Fibroblast of lung (primary cell): Measurements from ENCODE around the gene MYO1E. TPM values are rescaled to one million over a fixed set of nuclear protein-coding genes. Genes with fewer than 3 reads are reported as not detected.

Experiments used
- DNase-seq, 2 donors: peaks; one replicate each; pipeline versions ENCODE4 v3.0.0 to v3.0.0-alpha.2; 2010; ENCODE audit warnings: low read depth in 2 of 2
- H2AFZ ChIP-seq: 2 replicates; pipeline ENCODE4 v1.5.1; 2012; ENCODE audit warnings: low read length, control low read depth, inconsistent platforms
- H3K27ac ChIP-seq: 2 replicates; pipeline ENCODE4 v1.5.1; 2011; ENCODE audit warnings: low read length, control low read depth; ENCODE audit not compliant: insufficient read depth
- H3K27me3 ChIP-seq: 2 replicates; pipeline ENCODE4 v1.5.1; 2011; ENCODE audit warnings: mild to moderate bottlenecking, low read length; ENCODE audit not compliant: control insufficient read depth, insufficient read depth
- H3K36me3 ChIP-seq: 2 replicates; pipeline ENCODE4 v1.5.1; 2011; ENCODE audit warnings: low read length; ENCODE audit not compliant: control insufficient read depth, insufficient read depth
- H3K4me1 ChIP-seq: 2 replicates; pipeline ENCODE4 v1.5.1; 2011; ENCODE audit warnings: low read length; ENCODE audit not compliant: control insufficient read depth, insufficient read depth; ENCODE audit errors: extremely low read depth
- H3K4me2 ChIP-seq: 2 replicates; pipeline ENCODE4 v1.5.1; 2011; ENCODE audit warnings: low read length, control low read depth; ENCODE audit not compliant: insufficient read depth; ENCODE audit errors: extremely low read depth
- H3K4me3 ChIP-seq, 4 experiments: fragments of 200-600 bp in 1 of 4; sonication (generic) in 1 of 4; replicated peaks in 1 of 4; 2 replicates each; pipeline ENCODE4 v1.5.1; 2011 to 2016; ENCODE audit warnings: low read length in 4 of 4, low read depth in 3 of 4, mild to moderate bottlenecking in 3 of 4, control low read depth in 2 of 4, inconsistent platforms in 1 of 4, mixed read lengths in 1 of 4; ENCODE audit not compliant: insufficient read depth in 1 of 4; ENCODE audit errors: control extremely low read depth in 1 of 4
- H3K79me2 ChIP-seq: 2 replicates; pipeline ENCODE4 v1.5.1; 2012; ENCODE audit warnings: mild to moderate bottlenecking, low read length, inconsistent platforms; ENCODE audit not compliant: control insufficient read depth, insufficient read depth
- H3K9ac ChIP-seq: 2 replicates; pipeline ENCODE4 v1.5.1; 2011; ENCODE audit warnings: mild to moderate bottlenecking, low read length, control low read depth; ENCODE audit not compliant: insufficient read depth
- H3K9me3 ChIP-seq: 2 replicates; pipeline ENCODE4 v1.5.1; 2012; ENCODE audit warnings: low read depth, low read length; ENCODE audit not compliant: control insufficient read depth, insufficient read depth
- H4K20me1 ChIP-seq: 2 replicates; pipeline ENCODE4 v1.5.1; 2011; ENCODE audit warnings: low read length; ENCODE audit not compliant: control insufficient read depth, insufficient read depth; ENCODE audit errors: extremely low read depth
- CTCF ChIP-seq, 2 donors: IDR thresholded peaks in 1 of 2; conservative IDR thresholded peaks in 1 of 2; 1 replicate in 1 of 2; 2 replicates in 1 of 2; pipeline ENCODE4 v1.5.1; 2011 to 2012; ENCODE audit warnings: low read length in 2 of 2, control low read depth in 1 of 2, inconsistent platforms in 1 of 2, low read depth in 1 of 2, mild to moderate bottlenecking in 1 of 2
- EZH2 ChIP-seq: IDR thresholded peaks from 2 replicates; pipeline ENCODE4 v1.5.1; 2012; ENCODE audit warnings: low read length, control low read depth, mild to moderate bottlenecking; ENCODE audit errors: missing control alignments
- polyA plus RNA-seq, 2 donors: library from polyadenylated mRNA; depleted of rRNA in 1 of 2; stranded (reverse) in 1 of 2; unstranded in 1 of 2; fragments of >200 nt; gene quantifications; 2 replicates each; pipeline ENCODE4 v1.2.1, GENCODE V29; 2011 to 2012; ENCODE audit warnings: missing spikeins in 1 of 2
- total RNA-seq: library from RNA; depleted of rRNA; stranded (reverse); fragments of >200 nt; gene quantifications from 2 replicates; pipeline ENCODE4 v1.2.1, GENCODE V29; 2014

MYO1E gene
- total and polyA plus RNA-seq, 2 donors (not counting 1 experiment from before 2014, with no cell fraction given): 27.6 to 84.0 TPM

GRCh38 chr15:59353994-59354416, 18.7 kb downstream of the MYO1E start:
- Histone ChIP-seq H3K4me2 (no peak overlapping the region), H3K4me3 (no peak overlapping the region), H3K27ac (no peak overlapping the region), H3K27me3 (no peaks in the 10 kb centered on the region), H2AFZ (no peak overlapping the region), H3K9ac (no peak overlapping the region), H4K20me1 (no peaks in the 10 kb centered on the region), H3K9me3 (no peaks in the 10 kb centered on the region), H3K4me1 (peaks cover 6% of the 10 kb centered on the region), H3K36me3 (no peaks in the 10 kb centered on the region), H3K79me2 (peaks cover 52% of the 10 kb centered on the region)
- no peak for DNase-seq
- TF ChIP-seq EZH2 (no peak), CTCF (conservative IDR thresholded peaks at IDR 0.05 in 1 of 2, IDR thresholded peaks at IDR 0.05 in 1 of 2; ENCODE audit: low read depth in 1 of 2, low read length in 2 of 2) (no peak)

- no peak overlapping the region for H3K9ac ChIP-seq
- TF ChIP-seq EZH2 (no peak), CTCF (conservative IDR thresholded peaks at IDR 0.05 in 1 of 2, IDR thresholded peaks at IDR 0.05 in 1 of 2; ENCODE audit: low read depth in 1 of 2, low read length in 2 of 2) (no peak)
- H3K9me3 ChIP-seq: no peaks in the 10 kb centered on the region
- peaks cover 53% of the 10 kb centered on the region for H3K79me2 ChIP-seq
- H3K4me1 ChIP-seq: peaks cover 8% of the 10 kb centered on the region
- no peak overlapping the region for H3K4me2 ChIP-seq
- no peak overlapping the region for H3K27ac ChIP-seq
- H3K36me3 ChIP-seq: no peaks in the 10 kb centered on the region
- H3K4me3 ChIP-seq: no peak overlapping the region
- no peak for DNase-seq
- no peaks in the 10 kb centered on the region for H3K27me3 ChIP-seq
- no peak overlapping the region for H2AFZ ChIP-seq
- no peaks in the 10 kb centered on the region for H4K20me1 ChIP-seq
Observed at GRCh38 chr15:59352683-59353082, 20.0 kb downstream of the MYO1E start.

GRCh38 chr15:59352189-59352588, 20.5 kb downstream of the MYO1E start:
- Histone ChIP-seq H3K9ac (no peak overlapping the region), H3K36me3 (no peaks in the 10 kb centered on the region), H3K4me2 (no peak overlapping the region), H3K4me3 (no peak overlapping the region), H3K79me2 (peaks cover 51% of the 10 kb centered on the region), H4K20me1 (no peaks in the 10 kb centered on the region), H3K27ac (no peak overlapping the region), H3K9me3 (no peaks in the 10 kb centered on the region), H3K4me1 (peaks cover 8% of the 10 kb centered on the region), H3K27me3 (no peaks in the 10 kb centered on the region), H2AFZ (no peak overlapping the region)
- TF ChIP-seq EZH2 (no peak), CTCF (conservative IDR thresholded peaks at IDR 0.05 in 1 of 2, IDR thresholded peaks at IDR 0.05 in 1 of 2; ENCODE audit: low read depth in 1 of 2, low read length in 2 of 2) (no peak)
- DNase-seq: no peak
